ENCODE data around the gene CYFIP1.

The CYFIP1 gene

DNA sequence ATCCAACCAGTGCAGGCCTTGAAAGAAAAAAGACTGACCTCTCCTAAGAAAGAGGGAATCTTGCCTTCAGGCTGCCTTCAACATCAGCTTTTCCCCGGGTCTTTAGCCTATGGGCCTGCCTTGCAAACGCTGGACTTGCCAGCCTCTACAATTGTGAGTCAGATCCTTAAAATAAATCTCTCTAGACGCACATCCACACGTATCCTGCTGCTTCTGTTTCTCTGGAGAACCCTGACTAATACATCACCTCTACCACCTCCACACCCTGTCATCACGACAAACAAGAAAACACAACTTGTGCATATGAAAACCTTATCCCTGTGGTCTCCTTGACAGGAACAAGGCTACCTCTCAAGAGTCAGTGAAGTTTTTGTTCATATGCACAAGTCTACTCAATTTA lies 11.8 kb downstream of the CYFIP1 start:
- no peak overlapping the region for H2AFZ ChIP-seq (ENCODE audit: low read depth, low read length)
- no peak overlapping the region for H3K4me2 ChIP-seq (ENCODE audit: low read length)
- peaks cover 5% of the 10 kb centered on the region; the same call in 1 of the 2 replicates for H3K79me2 ChIP-seq (ENCODE audit: low read length)
- H3K4me1 ChIP-seq (ENCODE audit: low read length) = peaks cover 9% of the 10 kb centered on the region
- H4K20me1 ChIP-seq (ENCODE audit: insufficient read depth, low read length) = no peaks in the 10 kb centered on the region
- H3K4me3 ChIP-seq (ENCODE audit: low read length) = no peak overlapping the region
- H3K9ac ChIP-seq (ENCODE audit: low read length) = no peak overlapping the region
- H3K27ac ChIP-seq (ENCODE audit: low read length) = no peak overlapping the region
- TF ChIP-seq EZH2phosphoT487 (IDR thresholded peaks at IDR 0.05; ENCODE audit: low read depth) = no peak
- TF ChIP-seq, protein P1, sequence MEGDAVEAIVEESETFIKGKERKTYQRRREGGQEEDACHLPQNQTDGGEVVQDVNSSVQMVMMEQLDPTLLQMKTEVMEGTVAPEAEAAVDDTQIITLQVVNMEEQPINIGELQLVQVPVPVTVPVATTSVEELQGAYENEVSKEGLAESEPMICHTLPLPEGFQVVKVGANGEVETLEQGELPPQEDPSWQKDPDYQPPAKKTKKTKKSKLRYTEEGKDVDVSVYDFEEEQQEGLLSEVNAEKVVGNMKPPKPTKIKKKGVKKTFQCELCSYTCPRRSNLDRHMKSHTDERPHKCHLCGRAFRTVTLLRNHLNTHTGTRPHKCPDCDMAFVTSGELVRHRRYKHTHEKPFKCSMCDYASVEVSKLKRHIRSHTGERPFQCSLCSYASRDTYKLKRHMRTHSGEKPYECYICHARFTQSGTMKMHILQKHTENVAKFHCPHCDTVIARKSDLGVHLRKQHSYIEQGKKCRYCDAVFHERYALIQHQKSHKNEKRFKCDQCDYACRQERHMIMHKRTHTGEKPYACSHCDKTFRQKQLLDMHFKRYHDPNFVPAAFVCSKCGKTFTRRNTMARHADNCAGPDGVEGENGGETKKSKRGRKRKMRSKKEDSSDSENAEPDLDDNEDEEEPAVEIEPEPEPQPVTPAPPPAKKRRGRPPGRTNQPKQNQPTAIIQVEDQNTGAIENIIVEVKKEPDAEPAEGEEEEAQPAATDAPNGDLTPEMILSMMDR (IDR thresholded peaks at IDR 0.05; ENCODE audit: low read depth, low read length) = no peak
- no peaks in the 10 kb centered on the region for H3K27me3 ChIP-seq (ENCODE audit: low read depth, low read length)
- H3K36me3 ChIP-seq (replicated peaks; ENCODE audit: low read depth, low read length) = no peaks in the 10 kb centered on the region
- no peaks in the 10 kb centered on the region for H3K9me3 ChIP-seq (ENCODE audit: insufficient read depth, low read length)

DNA sequence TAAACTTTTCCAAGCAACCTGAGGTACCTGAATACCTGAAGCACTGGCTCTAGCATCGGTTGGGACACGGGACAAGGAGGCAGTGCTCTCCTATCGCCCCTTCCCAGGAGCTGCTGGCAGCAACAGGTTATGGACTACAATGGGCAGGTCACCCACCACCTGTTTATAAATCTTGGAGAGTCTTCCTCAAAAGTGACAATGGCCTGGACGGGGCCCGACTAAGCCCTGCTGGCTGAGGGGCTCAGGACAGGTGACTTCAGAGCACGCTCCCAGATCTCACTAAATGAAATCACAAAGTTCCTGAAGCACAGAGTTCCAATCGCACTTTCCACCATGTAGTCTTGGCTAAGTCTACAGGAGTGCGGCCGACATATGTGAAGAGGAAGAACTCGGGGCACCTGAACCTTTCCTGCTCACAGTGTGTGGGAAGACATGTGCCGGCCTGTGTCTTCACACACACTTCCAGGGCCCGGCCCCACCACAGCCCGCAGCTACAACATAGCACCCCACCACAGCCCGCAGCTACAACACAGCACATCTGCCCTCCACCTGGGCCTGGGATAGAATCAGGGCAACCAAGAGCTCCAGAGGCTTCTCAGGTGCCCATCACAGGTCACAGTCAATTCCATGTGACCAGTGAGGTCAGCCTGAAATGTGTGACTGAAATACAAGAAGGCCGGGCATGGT lies 12.9 kb downstream of the CYFIP1 start:
- no peak overlapping the region for H3K4me3 ChIP-seq (ENCODE audit: low read length)
- no peaks in the 10 kb centered on the region for H3K9me3 ChIP-seq (ENCODE audit: insufficient read depth, low read length)
- H3K9ac ChIP-seq (ENCODE audit: low read length) = no peak overlapping the region
- H3K36me3 ChIP-seq (replicated peaks; ENCODE audit: low read depth, low read length) = no peaks in the 10 kb centered on the region
- no peak overlapping the region for H3K27ac ChIP-seq (ENCODE audit: low read length)
- H3K4me1 ChIP-seq (ENCODE audit: low read length) = no peaks in the 10 kb centered on the region
- TF ChIP-seq, protein P1 (IDR thresholded peaks at IDR 0.05; ENCODE audit: low read depth, low read length) = no peak
- TF ChIP-seq EZH2phosphoT487 (IDR thresholded peaks at IDR 0.05; ENCODE audit: low read depth) = no peak
- H3K27me3 ChIP-seq (ENCODE audit: low read depth, low read length) = no peaks in the 10 kb centered on the region
- no peaks in the 10 kb centered on the region; the same call in 1 of the 2 replicates for H3K79me2 ChIP-seq (ENCODE audit: low read length)
- H2AFZ ChIP-seq (ENCODE audit: low read depth, low read length) = no peak overlapping the region
- H3K4me2 ChIP-seq (ENCODE audit: low read length) = no peak overlapping the region
- no peaks in the 10 kb centered on the region for H4K20me1 ChIP-seq (ENCODE audit: insufficient read depth, low read length)

DNA sequence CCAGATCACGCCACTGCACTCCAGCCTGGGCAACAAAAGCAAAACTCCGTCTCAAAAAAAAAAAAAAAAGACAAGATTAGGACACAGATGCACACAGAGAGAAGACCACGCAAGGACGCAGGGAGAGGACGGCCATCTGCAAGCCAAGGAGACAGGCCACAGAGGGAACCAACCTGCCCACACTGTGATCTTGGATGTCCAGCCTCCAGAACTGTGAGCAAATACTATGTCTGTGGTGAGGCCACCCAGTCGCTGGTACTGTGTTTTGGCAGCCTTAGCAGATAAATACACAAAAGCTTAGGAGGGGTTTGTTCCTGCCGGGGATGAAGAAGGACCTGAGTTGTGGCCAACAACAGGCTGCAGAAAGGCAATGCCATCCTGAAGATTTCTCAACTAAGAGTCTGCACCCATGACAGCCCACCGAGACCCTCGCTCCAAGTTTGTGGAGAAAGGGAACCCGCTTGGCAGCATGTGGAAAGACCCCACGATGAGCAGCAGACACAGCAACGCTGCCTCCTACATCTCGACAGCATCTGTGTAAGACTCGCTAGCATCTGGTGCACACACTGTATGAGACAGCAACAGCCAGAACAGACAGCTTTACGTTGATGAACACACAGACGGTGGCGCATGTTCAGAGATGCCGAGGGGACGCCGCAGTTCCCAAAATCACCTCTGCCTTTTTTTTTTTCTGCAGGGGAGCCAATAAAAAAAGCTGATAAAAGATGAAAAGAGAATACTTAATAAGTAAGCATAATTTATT lies 13.7 kb downstream of the CYFIP1 start:
- no peaks in the 10 kb centered on the region for H3K36me3 ChIP-seq (replicated peaks; ENCODE audit: low read depth, low read length)
- no peaks in the 10 kb centered on the region for H3K4me1 ChIP-seq (ENCODE audit: low read length)
- no peaks in the 10 kb centered on the region; the same call in 1 of the 2 replicates for H3K79me2 ChIP-seq (ENCODE audit: low read length)

More for the DNA sequence above, 13.7 kb downstream of the CYFIP1 start:
- Histone ChIP-seq H3K27me3 (ENCODE audit: low read depth, low read length) (no peaks in the 10 kb centered on the region), H3K9me3 (ENCODE audit: insufficient read depth, low read length) (no peaks in the 10 kb centered on the region), H3K4me3 (ENCODE audit: low read length) (no peak overlapping the region), H4K20me1 (ENCODE audit: insufficient read depth, low read length) (0 out of 2 replicates have a peak, but pooled peaks cover 3% of the 10 kb centered on the region), H3K27ac (ENCODE audit: low read length) (no peak overlapping the region), H3K9ac (ENCODE audit: low read length) (no peak overlapping the region), H3K4me2 (ENCODE audit: low read length) (no peak overlapping the region), H2AFZ (ENCODE audit: low read depth, low read length) (no peak overlapping the region)
- TF ChIP-seq, protein P1 (IDR thresholded peaks at IDR 0.05; ENCODE audit: low read depth, low read length) = no peak
- no peak for TF ChIP-seq EZH2phosphoT487 (IDR thresholded peaks at IDR 0.05; ENCODE audit: low read depth)
